CD4-positive, alpha-beta memory T cell (primary cell): ENCODE measurements around the gene FAM180B. TPM values are rescaled to one million over a fixed set of nuclear protein-coding genes. Genes with fewer than 3 reads are reported as not detected.

Experiments
- CTCF ChIA-PET: fragments of 350-600 bp; sonication (Branson Sonifier 250); formaldehyde crosslinking; loops from one replicate; lab custom pipeline; 2021; ENCODE audit warnings: inconsistent platforms; ENCODE audit not compliant: partially characterized antibody; lab: Charles Lee
- POLR2A ChIA-PET: fragments of 350-600 bp; sonication (Branson Sonifier 250); formaldehyde crosslinking; loops from one replicate; lab custom pipeline; 2021; ENCODE audit not compliant: partially characterized antibody; lab: Charles Lee
- DNase-seq, 5 donors: peaks; one replicate each; pipeline versions ENCODE4 v3.0.0 to v3.0.0-alpha.2; 2020 to 2022; ENCODE audit warnings: mixed read lengths in 1 of 5
- H3K27ac ChIP-seq: one replicate; pipeline ENCODE4 v1.7.0; 2013; ENCODE audit warnings: low read depth, low read length
- H3K27me3 ChIP-seq: 2 replicates; pipeline ENCODE4 v1.7.0; 2013; ENCODE audit warnings: mild to moderate bottlenecking, low read length, moderate library complexity; ENCODE audit not compliant: insufficient read depth
- H3K36me3 ChIP-seq: 2 replicates; pipeline ENCODE4 v1.7.0; 2013; ENCODE audit warnings: mild to moderate bottlenecking, low read length, moderate library complexity; ENCODE audit not compliant: insufficient read depth
- H3K4me1 ChIP-seq: 2 replicates; pipeline ENCODE4 v1.7.0; 2013; ENCODE audit warnings: mild to moderate bottlenecking, low read length, moderate library complexity; ENCODE audit not compliant: insufficient read depth
- H3K4me3 ChIP-seq, 2 donors: one replicate each; pipeline ENCODE4 v1.7.0; 2013; ENCODE audit warnings: low read length in 2 of 2, mild to moderate bottlenecking in 1 of 2
- H3K9me3 ChIP-seq, 2 donors: one replicate each; pipeline ENCODE4 v1.7.0; 2013; ENCODE audit warnings: low read length in 2 of 2, control low read depth in 1 of 2; ENCODE audit not compliant: control insufficient read depth in 1 of 2
- H3K27ac Mint-ChIP-seq, 7 donors: one replicate each; pipeline ENCODE4 v1.8.0; 2020 to 2021; ENCODE audit warnings: mixed read lengths in 7 of 7, mild to moderate bottlenecking in 6 of 7, inconsistent platforms in 3 of 7, moderate library complexity in 3 of 7
- H3K27me3 Mint-ChIP-seq, 2 donors: one replicate each; pipeline ENCODE4 v1.8.0; 2020 to 2021; ENCODE audit warnings: mixed read lengths in 2 of 2
- H3K36me3 Mint-ChIP-seq, 2 donors: one replicate each; pipeline ENCODE4 v1.8.0; 2020 to 2021; ENCODE audit warnings: mixed read lengths in 2 of 2, inconsistent platforms in 1 of 2, mild to moderate bottlenecking in 1 of 2
- H3K4me1 Mint-ChIP-seq, 4 donors: one replicate each; pipeline ENCODE4 v1.8.0; 2020 to 2021; ENCODE audit warnings: mixed read lengths in 4 of 4, mild to moderate bottlenecking in 1 of 4
- H3K4me3 Mint-ChIP-seq, 8 donors: one replicate each; pipeline ENCODE4 v1.8.0; 2020 to 2021; ENCODE audit warnings: mixed read lengths in 8 of 8, mild to moderate bottlenecking in 7 of 8, moderate library complexity in 6 of 8, inconsistent platforms in 3 of 8
- H3K9me3 Mint-ChIP-seq, 8 donors: one replicate each; pipeline ENCODE4 v1.8.0; 2020 to 2021; ENCODE audit warnings: mixed read lengths in 8 of 8, mild to moderate bottlenecking in 5 of 8, inconsistent platforms in 3 of 8, moderate library complexity in 1 of 8
- intact Hi-C: fragments of 100-400 bp; cut with micrococcal nuclease; formaldehyde crosslinking; loops from one replicate; pipeline ENCODE4 v1.15.1; 2023
- polyA plus RNA-seq, 2 donors: library from polyadenylated mRNA; unstranded; fragments of 300-500 nt; fragmentation: Illumina TruSeq; gene quantifications; one replicate each; pipeline ENCODE4 v1.2.3, GENCODE V29; 2021
- total RNA-seq, 2 experiments: library from RNA; stranded (reverse); gene quantifications; one replicate each; pipeline ENCODE4 v1.2.3, GENCODE V29; 2021

FAM180B gene
- total and polyA plus RNA-seq, 4 experiments from 2014 or later: 0.25 TPM; not detected in 3

GRCh38 chr11:47592251-47592650, 5.8 kb downstream of the FAM180B start:
- H3K27ac Mint-ChIP-seq: no peak overlapping the region
- peaks cover 16 to 28% of the 10 kb centered on the region in 2 donors for H3K27me3 Mint-ChIP-seq
- Histone ChIP-seq H3K4me3 (no peak overlapping the region), H3K36me3 (no peaks in the 10 kb centered on the region), H3K27me3 (peaks cover 25% of the 10 kb centered on the region), H3K27ac (no peak overlapping the region), H3K4me1 (peaks cover 5% of the 10 kb centered on the region), H3K9me3 (no peaks in the 10 kb centered on the region)
- no peaks in the 10 kb centered on the region for H3K36me3 Mint-ChIP-seq
- peaks cover 0 to 9% (median 2%) of the 10 kb centered on the region in 4 donors for H3K4me1 Mint-ChIP-seq
- ChIA-PET CTCF (no interaction called here), POLR2A (interaction anchor here (1.6 kb wide), 1 partner anchor 13 kb away, joined by 4 read pairs; the partner anchor contains the start of gene NDUFS3)
- no peak for DNase-seq
- intact Hi-C loops: no loop called here
- no peaks in the 10 kb centered on the region for H3K9me3 Mint-ChIP-seq
- no peak overlapping the region for H3K4me3 Mint-ChIP-seq

- Mint-ChIP-seq H3K4me3 (no peak overlapping the region), H3K36me3 (no peaks in the 10 kb centered on the region), H3K27ac (no peak overlapping the region), H3K4me1 (peaks cover 0 to 7% (median under 1%) of the 10 kb centered on the region in 4 donors), H3K27me3 (peaks cover 16 to 28% of the 10 kb centered on the region in 2 donors), H3K9me3 (no peaks in the 10 kb centered on the region)
- POLR2A ChIA-PET: interaction anchor here (1.6 kb wide), 1 partner anchor 14 kb away, joined by 4 read pairs; the partner anchor contains the start of gene NDUFS3
- peaks cover 5% of the 10 kb centered on the region for H3K4me1 ChIP-seq
- H3K27me3 ChIP-seq: peaks cover 25% of the 10 kb centered on the region
- no peak overlapping the region for H3K27ac ChIP-seq
- intact Hi-C loops: no loop called here
- no peak overlapping the region for H3K4me3 ChIP-seq
- no peak for DNase-seq
- CTCF ChIA-PET: no interaction called here
- no peaks in the 10 kb centered on the region for H3K9me3 ChIP-seq
- H3K36me3 ChIP-seq: no peaks in the 10 kb centered on the region
These were observed 6.5 kb downstream of the FAM180B start for GRCh38 chr11:47592970-47593369.

GRCh38 chr11:47593492-47593933, 7.0 kb downstream of the FAM180B start:
- Mint-ChIP-seq H3K27me3 (peaks cover 16 to 30% of the 10 kb centered on the region in 2 donors), H3K9me3 (no peaks in the 10 kb centered on the region), H3K27ac (no peak overlapping the region), H3K4me1 (peaks cover 0 to 7% (median under 1%) of the 10 kb centered on the region in 4 donors), H3K36me3 (no peaks in the 10 kb centered on the region), H3K4me3 (no peak overlapping the region)
- Histone ChIP-seq H3K36me3 (no peaks in the 10 kb centered on the region), H3K4me1 (peaks cover 5% of the 10 kb centered on the region), H3K4me3 (no peak overlapping the region), H3K27ac (no peak overlapping the region), H3K9me3 (no peaks in the 10 kb centered on the region), H3K27me3 (peaks cover 25% of the 10 kb centered on the region)
- ChIA-PET CTCF (no interaction called here), POLR2A (interaction anchor here (1.6 kb wide), 1 partner anchor 14 kb away, joined by 4 read pairs; the partner anchor contains the start of gene NDUFS3)
- DNase-seq: no peak
- intact Hi-C loops: no loop called here

- no peaks in the 10 kb centered on the region for H3K9me3 Mint-ChIP-seq
- H3K36me3 Mint-ChIP-seq: peaks cover 0 to 2% of the 10 kb centered on the region in 2 donors
- Histone ChIP-seq H3K27me3 (peaks cover 25% of the 10 kb centered on the region), H3K4me3 (no peak within 1 kb of the TSS), H3K27ac (no peak within 1 kb of the TSS), H3K9me3 (no peaks in the 10 kb centered on the region), H3K4me1 (peaks cover 5% of the 10 kb centered on the region), H3K36me3 (no peaks in the 10 kb centered on the region)
- no peak within 1 kb of the TSS for H3K4me3 Mint-ChIP-seq
- peaks cover 16 to 30% of the 10 kb centered on the region in 2 donors for H3K27me3 Mint-ChIP-seq
- DNase-seq: no peak
- POLR2A ChIA-PET: no interaction called here
- CTCF ChIA-PET: no interaction called here
- H3K27ac Mint-ChIP-seq: no peak within 1 kb of the TSS
- intact Hi-C loops: no loop called here
- peaks cover 0 to 7% (median under 1%) of the 10 kb centered on the region in 4 donors for H3K4me1 Mint-ChIP-seq
These were observed 7.7 kb downstream of the FAM180B start, which contains the start of gene C1QTNF4 for GRCh38 chr11:47593934-47594855. C1QTNF4 (minus strand) TSS chr11:47594411; CDS start chr11:47590810, 3,601 bp downstream.

GRCh38 chr11:47595029-47595428, 8.6 kb downstream of the FAM180B start:
- Histone ChIP-seq H3K27me3 (peaks cover 25% of the 10 kb centered on the region), H3K9me3 (no peaks in the 10 kb centered on the region), H3K4me1 (peaks cover 5% of the 10 kb centered on the region), H3K36me3 (no peaks in the 10 kb centered on the region), H3K4me3 (no peak overlapping the region), H3K27ac (no peak overlapping the region)
- Mint-ChIP-seq H3K4me3 (no peak overlapping the region), H3K27me3 (peaks cover 16 to 30% of the 10 kb centered on the region in 2 donors), H3K36me3 (peaks cover 0 to 5% of the 10 kb centered on the region in 2 donors), H3K4me1 (peaks cover 0 to 7% (median under 1%) of the 10 kb centered on the region in 4 donors), H3K27ac (no peak overlapping the region), H3K9me3 (no peaks in the 10 kb centered on the region)
- POLR2A ChIA-PET: interaction anchor here (0.6 kb wide), 1 partner anchor 17 kb away, joined by 3 read pairs; the partner anchor contains the start of genes KBTBD4 and NDUFS3
- intact Hi-C loops: no loop called here
- no peak for DNase-seq
- CTCF ChIA-PET: no interaction called here

- ChIA-PET POLR2A (no interaction called here), CTCF (no interaction called here)
- no peak overlapping the region for H3K4me3 Mint-ChIP-seq
- Histone ChIP-seq H3K27me3 (peaks cover 25% of the 10 kb centered on the region), H3K27ac (no peak overlapping the region), H3K4me1 (peaks cover 5% of the 10 kb centered on the region), H3K9me3 (no peaks in the 10 kb centered on the region), H3K36me3 (no peaks in the 10 kb centered on the region), H3K4me3 (no peak overlapping the region)
- H3K4me1 Mint-ChIP-seq: peaks cover 0 to 7% (median under 1%) of the 10 kb centered on the region in 4 donors
- no peaks in the 10 kb centered on the region for H3K9me3 Mint-ChIP-seq
- no peak overlapping the region for H3K27ac Mint-ChIP-seq
- intact Hi-C loops: no loop called here
- H3K27me3 Mint-ChIP-seq: peaks cover 16 to 30% of the 10 kb centered on the region in 2 donors
- H3K36me3 Mint-ChIP-seq: peaks cover 0 to 5% of the 10 kb centered on the region in 2 donors
- DNase-seq: no peak
These were observed 9.5 kb downstream of the FAM180B start for GRCh38 chr11:47595967-47596366.

GRCh38 chr11:47599902-47600301, 13.4 kb downstream of the FAM180B start:
- H3K9me3 ChIP-seq: no peaks in the 10 kb centered on the region
- no peaks in the 10 kb centered on the region for H3K4me1 ChIP-seq
- no peaks in the 10 kb centered on the region for H3K36me3 ChIP-seq
- H3K27me3 Mint-ChIP-seq: peaks cover 4 to 11% of the 10 kb centered on the region in 2 donors
- DNase-seq: no peak
- no peak overlapping the region for H3K27ac Mint-ChIP-seq
- no peak overlapping the region for H3K27ac ChIP-seq
- CTCF ChIA-PET: no interaction called here
- peaks cover 0 to 2% (median 0%) of the 10 kb centered on the region in 8 donors for H3K9me3 Mint-ChIP-seq
- POLR2A ChIA-PET: no interaction called here
- H3K4me1 Mint-ChIP-seq: no peaks in the 10 kb centered on the region
- H3K4me3 ChIP-seq: no peak overlapping the region
- peaks cover 1% of the 10 kb centered on the region for H3K27me3 ChIP-seq
- peaks cover 0 to 5% of the 10 kb centered on the region in 2 donors for H3K36me3 Mint-ChIP-seq
- intact Hi-C loops: no loop called here
- no peak overlapping the region for H3K4me3 Mint-ChIP-seq
